HepG2 (cell line): ENCODE results near the gene SAP130. TPM values are rescaled to one million over a fixed set of nuclear protein-coding genes. Genes with fewer than 3 reads are reported as not detected.
A peak's percentile ranks its signal among the peaks of the same experiment; 100 is the strongest.

Source experiments
- ATAC-seq: fragments of 200-7000 bp; cut with Tn5 transposase; 3 replicates; pipeline ENCODE4 v1.9.1; 2020; ENCODE audit warnings: mild to moderate bottlenecking, moderate library complexity
- BruUV-seq: library from RNA; stranded (reverse); fragments of 400-500 nt; replicated peaks from 2 replicates; lab custom pipeline; 2021; lab: Mats Ljungman, UMichigan
- CTCF ChIA-PET: fragments of 300-600 bp; formaldehyde crosslinking; extraction: SDS; loops from one replicate; lab custom pipeline; 2021; ENCODE audit warnings: low total read pairs, inconsistent platforms, low intra/inter-chr PET ratio; lab: Yijun Ruan, JAX
- POLR2A ChIA-PET: fragments of 350-600 bp; sonication (Branson Sonifier 250); formaldehyde crosslinking; loops from one replicate; lab custom pipeline; 2020; ENCODE audit warnings: antibody characterized with exemption, inconsistent platforms; lab: Yijun Ruan, JAX
- DNase-seq: peaks from one replicate; pipeline ENCODE4 v3.0.0-alpha.2; 2015; ENCODE audit warnings: low spot score
- FAIRE-seq: peaks from 3 replicates; lab custom pipeline; 2011; peaks lifted over from hg19 to GRCh38; lab: Jason Lieb, UNC
- H2AFZ ChIP-seq: one replicate; pipeline ENCODE4 v1.6.1; 2011; ENCODE audit warnings: low read length, inconsistent platforms
- H3K27ac ChIP-seq: fragments of 300-600 bp; 3 replicates; pipeline ENCODE4 v1.8.0; 2011; ENCODE audit warnings: mixed run types, mild to moderate bottlenecking, mixed read lengths, low read length, inconsistent platforms; ENCODE audit not compliant: insufficient read depth; ENCODE audit errors: extremely low read length
- H3K27me3 ChIP-seq, 2 experiments: fragments of 200-600 bp in 1 of 2; 2 replicates in 1 of 2; 3 replicates in 1 of 2; pipeline versions ENCODE4 v1.6.0 to v1.8.0; 2011; ENCODE audit warnings: low read length in 2 of 2, mild to moderate bottlenecking in 2 of 2, moderate library complexity in 2 of 2, inconsistent platforms in 1 of 2; ENCODE audit not compliant: insufficient read depth in 2 of 2, control insufficient read depth in 1 of 2
- H3K36me3 ChIP-seq, 2 experiments: fragments of 200-600 bp in 1 of 2; replicated peaks in 1 of 2; 2 replicates in 1 of 2; 3 replicates in 1 of 2; pipeline versions ENCODE4 v1.5.1 to v1.8.0; 2011; ENCODE audit warnings: low read length in 2 of 2, inconsistent platforms in 1 of 2; ENCODE audit not compliant: insufficient read depth in 2 of 2, control insufficient read depth in 1 of 2
- H3K4me1 ChIP-seq: 2 replicates; pipeline ENCODE4 v1.5.1; 2012; ENCODE audit warnings: low read length, inconsistent platforms; ENCODE audit not compliant: insufficient read depth
- H3K4me2 ChIP-seq: 2 replicates; pipeline ENCODE4 v1.6.0; 2011; ENCODE audit warnings: low read depth, low read length, inconsistent platforms
- H3K4me3 ChIP-seq, 3 experiments: fragments of 200-600 bp in 1 of 3; sonication (generic), shearing (Covaris generic) in 1 of 3; replicated peaks in 1 of 3; 2 replicates each; pipeline ENCODE4 v1.5.1; 2011 to 2016; ENCODE audit warnings: low read length in 3 of 3, inconsistent platforms in 2 of 3, low read depth in 2 of 3, mild to moderate bottlenecking in 2 of 3, control low read depth in 1 of 3, mixed read lengths in 1 of 3; ENCODE audit not compliant: insufficient read depth in 1 of 3
- H3K79me2 ChIP-seq: one replicate; pipeline ENCODE4 v1.6.1; 2011; ENCODE audit warnings: low read length, inconsistent platforms; ENCODE audit not compliant: insufficient read depth
- H3K9ac ChIP-seq: 2 replicates; pipeline ENCODE4 v1.6.0; 2011; ENCODE audit warnings: mild to moderate bottlenecking, low read depth, low read length, inconsistent platforms; ENCODE audit not compliant: insufficient read depth
- H3K9me3 ChIP-seq: 2 replicates; pipeline ENCODE4 v1.5.1; 2012; ENCODE audit warnings: mild to moderate bottlenecking, low read length
- H4K20me1 ChIP-seq: 2 replicates; pipeline ENCODE4 v1.6.0; 2011; ENCODE audit warnings: inconsistent platforms, mild to moderate bottlenecking, low read length, moderate library complexity; ENCODE audit not compliant: insufficient read depth
- HDAC2 ChIP-seq: sonication (generic); formaldehyde crosslinking; IDR thresholded peaks from 2 replicates; pipeline ENCODE4 v1.4.0; 2020; ENCODE audit warnings: missing genetic modification reagents
- MZF1 ChIP-seq: sonication (generic); formaldehyde crosslinking; IDR thresholded peaks from 2 replicates; pipeline ENCODE4 v1.8.1; 2023; ENCODE audit warnings: mild to moderate bottlenecking, missing genetic modification reagents, borderline replicate concordance
- RBFOX2 ChIP-seq: fragments of 200-400 bp; formaldehyde crosslinking; IDR thresholded peaks from 2 replicates; pipeline ENCODE4 v1.6.1; 2017; ENCODE audit warnings: low read depth, mild to moderate bottlenecking, low read length
- SRSF4 ChIP-seq: fragments of 200-400 bp; formaldehyde crosslinking; IDR thresholded peaks from one replicate; pipeline ENCODE4 v1.6.1; 2018; ENCODE audit warnings: mild to moderate bottlenecking, low read depth, low read length, moderate library complexity; ENCODE audit not compliant: poor library complexity, severe bottlenecking
- ZNF253 ChIP-seq: sonication (generic); formaldehyde crosslinking; IDR thresholded peaks from 2 replicates; pipeline ENCODE4 v1.8.0; 2022; ENCODE audit warnings: mild to moderate bottlenecking, missing genetic modification reagents, borderline replicate concordance
- ZNF746 ChIP-seq: sonication (generic); formaldehyde crosslinking; IDR thresholded peaks from 2 replicates; pipeline ENCODE4 v1.8.0; 2022; ENCODE audit warnings: mild to moderate bottlenecking, missing genetic modification reagents
- WGBS: methylation state at CpG from one replicate; pipeline ENCODE4 v1.1.6; 2017; ENCODE audit warnings: low lambda C conversion rate; 5-methylcytosine and 5-hydroxymethylcytosine counted together
- in situ Hi-C: cut with HindIII; loops from 2 replicates; pipeline ENCODE4 v1.10.0; 2017; ENCODE audit warnings: low pct_unique_long_range_greater_than_20kb; ENCODE audit not compliant: extremely low pct_ligation_motif_present
- intact Hi-C: fragments of 100-400 bp; cut with micrococcal nuclease; formaldehyde crosslinking; loops from one replicate; pipeline ENCODE4 v1.10.0; 2022; ENCODE audit not compliant: unreplicated experiment
- polyA plus RNA-seq, 8 experiments: library from polyadenylated mRNA; depleted of rRNA in 3 of 8; stranded (reverse) in 7 of 8; unstranded in 1 of 8; fragments of >200 nt; fragmentation: Illumina TruSeq in 4 of 8; extraction: Trizol in 4 of 8; gene quantifications; 2 replicates each; pipeline versions ENCODE4 v1.2.1 to v1.2.3, GENCODE V29; 2011 to 2016; ENCODE audit warnings: low read depth in 4 of 8, missing spikeins in 1 of 8, mixed read lengths in 1 of 8; ENCODE audit not compliant: insufficient read depth in 1 of 8
- total RNA-seq, 5 experiments: library from RNA; depleted of rRNA; stranded (reverse); fragments of >200 nt; fragmentation: Illumina TruSeq; extraction: Trizol; gene quantifications; 2 replicates each; pipeline ENCODE4 v1.2.3, GENCODE V29; 2016; ENCODE audit warnings: low read depth in 1 of 5
- TF ChIP-seq, protein P1 (sequence below): sonication (generic); formaldehyde crosslinking; IDR thresholded peaks from 2 replicates; pipeline ENCODE4 v1.8.1; 2023; ENCODE audit warnings: mild to moderate bottlenecking, moderate library complexity, missing genetic modification reagents
- TF ChIP-seq, protein P2 (sequence below): sonication (generic); formaldehyde crosslinking; IDR thresholded peaks from 2 replicates; pipeline ENCODE4 v1.4.0; 2020; ENCODE audit warnings: missing genetic modification reagents, borderline replicate concordance

The SAP130 gene
- total and polyA plus RNA-seq, 2 of the 13 experiments (the other 11 are each of a cell fraction or from before 2014, with no cell fraction given) = 11.1 to 18.6 TPM

DNA sequence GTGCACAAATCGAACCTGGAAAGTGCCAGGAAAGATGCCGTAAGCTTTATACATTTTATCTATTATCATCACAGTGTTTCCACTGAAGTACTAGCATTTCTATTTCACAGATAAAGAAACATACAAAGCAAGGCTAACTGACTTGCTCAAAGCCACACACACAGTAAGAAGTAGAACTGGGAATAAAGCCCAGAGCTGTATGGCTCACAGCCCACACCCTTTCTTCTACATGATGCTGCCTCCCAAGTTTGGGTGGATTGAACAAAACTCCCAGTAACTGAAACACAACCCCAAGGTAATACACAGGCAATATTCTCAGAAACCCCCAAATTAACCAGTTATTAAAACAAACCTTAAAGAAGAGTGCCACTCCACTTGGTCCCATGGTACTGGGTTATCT is 11.2 kb downstream of the SAP130 start (continued):
- TF ChIP-seq MZF1 (no peak), ZNF253 (no peak), RBFOX2 (no peak)
- TF ChIP-seq, protein P1, sequence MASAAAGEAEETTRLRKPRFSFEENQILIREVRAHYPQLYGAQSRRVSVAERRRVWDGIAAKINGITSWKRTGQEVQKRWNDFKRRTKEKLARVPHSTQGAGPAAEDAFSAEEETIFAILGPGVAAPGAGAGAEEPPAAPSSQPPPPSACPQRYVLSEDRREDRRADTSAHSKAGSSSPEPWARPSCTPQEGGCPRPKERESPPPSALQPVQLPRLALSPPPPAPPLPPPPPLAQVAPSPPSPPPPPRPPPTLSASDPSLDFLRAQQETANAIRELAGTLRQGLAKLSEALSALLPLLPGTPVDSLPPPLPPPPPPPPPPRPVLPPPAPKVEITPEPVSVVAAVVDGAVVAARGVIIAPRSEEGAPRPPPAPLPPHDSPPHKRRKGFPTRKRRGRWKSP (CRISPR knock-in tag) = no peak

DNA sequence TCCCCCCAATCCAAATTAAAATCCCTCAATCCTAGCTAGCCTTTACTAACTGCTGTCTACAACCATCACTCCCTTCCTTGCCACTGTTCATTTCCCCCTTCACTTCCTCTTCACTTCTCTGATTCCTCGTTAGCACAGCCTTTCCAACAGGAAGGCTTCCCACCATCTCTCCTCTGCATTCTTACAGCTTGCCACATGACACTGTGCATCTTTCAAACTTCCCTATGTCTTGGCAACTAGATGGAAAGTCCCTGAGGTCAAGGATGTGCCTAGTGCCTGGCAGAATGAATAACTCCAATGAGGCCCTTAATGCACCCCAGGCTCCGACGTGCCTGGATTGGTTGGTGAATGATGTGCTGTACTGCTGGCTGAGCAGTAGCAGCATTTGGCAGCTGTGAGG is 15.2 kb downstream of the SAP130 start:
- ATAC-seq = no peak
- ChIA-PET POLR2A (no interaction called here), CTCF (no interaction called here)
- H3K4me3 ChIP-seq = no peak overlapping the region
- H3K4me2 ChIP-seq = no peak overlapping the region
- H2AFZ ChIP-seq = no peak overlapping the region
- peak; percentile 28 for FAIRE-seq
- peaks cover 50 to 98% of the 10 kb centered on the region in 2 experiments for H3K36me3 ChIP-seq
- intact Hi-C loops (no loop called here), in situ Hi-C loops (no loop called here)
- H3K27me3 ChIP-seq = no peaks in the 10 kb centered on the region
- 99% methylated on average over 3 of the region's 3 CpGs for WGBS
- H3K9ac ChIP-seq = no peak overlapping the region
- H3K79me2 ChIP-seq = no peaks in the 10 kb centered on the region
- TF ChIP-seq ZNF746 (CRISPR knock-in tag) (no peak), HDAC2 (CRISPR knock-in tag) (no peak), SRSF4 (no peak)
- TF ChIP-seq, protein P2, sequence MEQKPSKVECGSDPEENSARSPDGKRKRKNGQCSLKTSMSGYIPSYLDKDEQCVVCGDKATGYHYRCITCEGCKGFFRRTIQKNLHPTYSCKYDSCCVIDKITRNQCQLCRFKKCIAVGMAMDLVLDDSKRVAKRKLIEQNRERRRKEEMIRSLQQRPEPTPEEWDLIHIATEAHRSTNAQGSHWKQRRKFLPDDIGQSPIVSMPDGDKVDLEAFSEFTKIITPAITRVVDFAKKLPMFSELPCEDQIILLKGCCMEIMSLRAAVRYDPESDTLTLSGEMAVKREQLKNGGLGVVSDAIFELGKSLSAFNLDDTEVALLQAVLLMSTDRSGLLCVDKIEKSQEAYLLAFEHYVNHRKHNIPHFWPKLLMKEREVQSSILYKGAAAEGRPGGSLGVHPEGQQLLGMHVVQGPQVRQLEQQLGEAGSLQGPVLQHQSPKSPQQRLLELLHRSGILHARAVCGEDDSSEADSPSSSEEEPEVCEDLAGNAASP (CRISPR knock-in tag) = no peak
- DNase-seq = no peak
- H3K4me1 ChIP-seq = no peaks in the 10 kb centered on the region
- no peaks in the 10 kb centered on the region for H4K20me1 ChIP-seq
- no peak overlapping the region for H3K27ac ChIP-seq
- H3K9me3 ChIP-seq = no peaks in the 10 kb centered on the region
- no TSS peak for BruUV-seq
